WTC11 (cell line): ENCODE results near the gene TANC1. TPM values are rescaled to one million over a fixed set of nuclear protein-coding genes. Genes with fewer than 3 reads are reported as not detected.

Source experiments
- ATAC-seq: fragments of 200-7000 bp; cut with Tn5 transposase; 2 replicates; pipeline ENCODE4 v1.10.0; 2021; ENCODE audit warnings: mild to moderate bottlenecking, moderate library complexity
- CTCF ChIA-PET: fragments of 300-600 bp; sonication (Branson Sonifier 250); formaldehyde crosslinking; loops from one replicate; lab custom pipeline; 2021; ENCODE audit warnings: antibody characterized with exemption; lab: Charles Lee
- POLR2A ChIA-PET: fragments of 350-600 bp; sonication (Branson Sonifier 250); formaldehyde crosslinking; loops from one replicate; lab custom pipeline; 2021; ENCODE audit warnings: antibody characterized with exemption; lab: Charles Lee
- DNase-seq: peaks from one replicate; pipeline ENCODE4 v3.0.0; 2021; ENCODE audit warnings: low spot score
- H3K27ac Mint-ChIP-seq: 2 replicates; pipeline ENCODE4 v1.8.0; 2021; ENCODE audit warnings: mixed read lengths
- H3K27me3 Mint-ChIP-seq: 2 replicates; pipeline ENCODE4 v1.8.0; 2021; ENCODE audit warnings: low read depth, mild to moderate bottlenecking, moderate library complexity, mixed read lengths
- H3K36me3 Mint-ChIP-seq: 2 replicates; pipeline ENCODE4 v1.8.0; 2021; ENCODE audit warnings: mixed read lengths
- H3K4me1 Mint-ChIP-seq: 2 replicates; pipeline ENCODE4 v1.8.0; 2022; ENCODE audit warnings: mixed read lengths
- H3K4me3 Mint-ChIP-seq: 2 replicates; pipeline ENCODE4 v1.8.0; 2021; ENCODE audit warnings: mild to moderate bottlenecking, moderate library complexity, mixed read lengths
- H3K9me3 Mint-ChIP-seq: 2 replicates; pipeline ENCODE4 v1.8.0; 2021; ENCODE audit warnings: mixed read lengths
- E2F5 ChIP-seq: sonication (generic); formaldehyde crosslinking; IDR thresholded peaks from 2 replicates; pipeline ENCODE4 v1.8.1; 2022; ENCODE audit warnings: mild to moderate bottlenecking, moderate library complexity, missing genetic modification reagents
- ERG ChIP-seq: fragments of 250-450 bp; sonication (Bioruptor Pico); IDR thresholded peaks from 2 replicates; pipeline ENCODE4 v1.8.0; 2021; ENCODE audit warnings: mild to moderate bottlenecking
- ESRRA ChIP-seq: sonication (generic); formaldehyde crosslinking; IDR thresholded peaks from 2 replicates; pipeline ENCODE4 v1.8.1; 2022; ENCODE audit warnings: mild to moderate bottlenecking, missing genetic modification reagents, borderline replicate concordance
- ETV6 ChIP-seq: sonication (generic); formaldehyde crosslinking; IDR thresholded peaks from 2 replicates; pipeline ENCODE4 v1.8.1; 2022; ENCODE audit warnings: mild to moderate bottlenecking, missing genetic modification reagents
- IRF1 ChIP-seq: sonication (generic); formaldehyde crosslinking; IDR thresholded peaks from 2 replicates; pipeline ENCODE4 v1.8.0; 2023; ENCODE audit warnings: missing genetic modification reagents
- JAZF1 ChIP-seq: fragments of 250-450 bp; sonication (Bioruptor Pico); IDR thresholded peaks from 2 replicates; pipeline ENCODE4 v1.9.0; 2021; ENCODE audit warnings: moderate library complexity, mild to moderate bottlenecking, inconsistent platforms
- MYBL2 ChIP-seq: sonication (generic); formaldehyde crosslinking; IDR thresholded peaks from 2 replicates; pipeline ENCODE4 v1.8.1; 2023; ENCODE audit warnings: mild to moderate bottlenecking, moderate library complexity, missing genetic modification reagents
- PRDM15 ChIP-seq: sonication (generic); formaldehyde crosslinking; IDR thresholded peaks from 2 replicates; pipeline ENCODE4 v1.8.0; 2022; ENCODE audit warnings: missing genetic modification reagents
- PREB ChIP-seq: sonication (generic); formaldehyde crosslinking; IDR thresholded peaks from 2 replicates; pipeline ENCODE4 v1.8.1; 2022; ENCODE audit warnings: mild to moderate bottlenecking, missing genetic modification reagents, moderate library complexity, borderline replicate concordance
- SMAD4 ChIP-seq: sonication (generic); formaldehyde crosslinking; IDR thresholded peaks from 2 replicates; pipeline ENCODE4 v1.8.0; 2022; ENCODE audit warnings: mild to moderate bottlenecking, missing genetic modification reagents
- USF1 ChIP-seq: sonication (generic); formaldehyde crosslinking; IDR thresholded peaks from 2 replicates; pipeline ENCODE4 v1.8.0; 2022; ENCODE audit warnings: mild to moderate bottlenecking, missing genetic modification reagents
- ZNF121 ChIP-seq: sonication (generic); formaldehyde crosslinking; IDR thresholded peaks from 2 replicates; pipeline ENCODE4 v1.8.0; 2023; ENCODE audit warnings: missing genetic modification reagents
- ZNF138 ChIP-seq: sonication (generic); formaldehyde crosslinking; conservative IDR thresholded peaks from 2 replicates; pipeline ENCODE4 v1.8.1; 2022; ENCODE audit warnings: mild to moderate bottlenecking, moderate library complexity, missing genetic modification reagents
- ZNF232 ChIP-seq: sonication (generic); formaldehyde crosslinking; IDR thresholded peaks from 2 replicates; pipeline ENCODE4 v1.8.0; 2022; ENCODE audit warnings: mild to moderate bottlenecking, missing genetic modification reagents
- ZNF423 ChIP-seq: fragments of 250-450 bp; sonication (Bioruptor Pico); IDR thresholded peaks from 2 replicates; pipeline ENCODE4 v2.1.2; 2022; ENCODE audit warnings: mild to moderate bottlenecking, moderate library complexity
- total RNA-seq: library from RNA; stranded (reverse); gene quantifications from 3 replicates; pipeline ENCODE4 v1.2.3, GENCODE V29; 2021

Gene TANC1
- total RNA-seq, 1 experiment from 2014 or later: 11.6 TPM

GRCh38 chr2:158967731-158968395, 577 bp upstream of the TANC1 start:
- POLR2A ChIA-PET: interaction anchor here (0.6 to 1.2 kb wide), 4 partner anchors 10 to 98 kb away, joined by 4 to 5 read pairs (median 4); no protein-coding TSS in a partner anchor
- H3K27me3 Mint-ChIP-seq: peaks cover 58% of the 10 kb centered on the region
- H3K4me1 Mint-ChIP-seq: peaks cover 29% of the 10 kb centered on the region
- H3K27ac Mint-ChIP-seq: 0 out of 2 replicates have a peak overlapping the region, but pooled peaks have one; percentile 53
- TF ChIP-seq ERG (CRISPR knock-in tag) (no peak), MYBL2 (0 out of 2 replicates have a peak, but pooled peaks have one; percentile 13), PRDM15 (peak; percentile 73; the same call in 1 of the 2 replicates)
- CTCF ChIA-PET: interaction anchor here (1.1 to 3.2 kb wide), 4 partner anchors 11 to 214 kb away, joined by 3 to 16 read pairs (median 4); no protein-coding TSS in a partner anchor
- peak; percentile 58 for DNase-seq
- peak overlapping the region; percentile 91 for H3K4me3 Mint-ChIP-seq
- H3K9me3 Mint-ChIP-seq: no peaks in the 10 kb centered on the region
- ATAC-seq: peak; percentile 59
- H3K36me3 Mint-ChIP-seq: no peaks in the 10 kb centered on the region

GRCh38 chr2:158969162-158969714, 798 bp downstream of the TANC1 start:
- Mint-ChIP-seq H3K27me3 (peaks cover 59% of the 10 kb centered on the region), H3K27ac (no peak overlapping the region), H3K9me3 (no peaks in the 10 kb centered on the region), H3K36me3 (no peaks in the 10 kb centered on the region), H3K4me3 (peak overlapping the region; percentile 91), H3K4me1 (peaks cover 29% of the 10 kb centered on the region)
- CTCF ChIA-PET: interaction anchor here (0.9 to 3.2 kb wide), 8 partner anchors 10 to 215 kb away, joined by 3 to 16 read pairs (median 5); no protein-coding TSS in a partner anchor
- no peak for DNase-seq
- no peak for ATAC-seq
- no peak for TF ChIP-seq ZNF121 (CRISPR knock-in tag)
- no peak for TF ChIP-seq E2F5 (CRISPR knock-in tag)
- TF ChIP-seq ESRRA (CRISPR knock-in tag): no peak
- 0 out of 2 replicates have a peak, but pooled peaks have one; percentile 29 for TF ChIP-seq ZNF423 (CRISPR knock-in tag)
- TF ChIP-seq PREB (CRISPR knock-in tag): no peak
- POLR2A ChIA-PET: interaction anchor here (0.6 to 1.2 kb wide), 4 partner anchors 8 to 438 kb away, joined by 4 to 9 read pairs (median 5); no protein-coding TSS in a partner anchor

- Mint-ChIP-seq H3K27me3 (peaks cover 59% of the 10 kb centered on the region), H3K27ac (no peak overlapping the region)
- ATAC-seq: peak; percentile 12
- TF ChIP-seq ERG (CRISPR knock-in tag): no peak
- TF ChIP-seq ZNF232 (CRISPR knock-in tag): no peak
- TF ChIP-seq USF1 (CRISPR knock-in tag): no peak
- no peak for TF ChIP-seq IRF1
- no peak for TF ChIP-seq ZNF138 (CRISPR knock-in tag)
- no peak for TF ChIP-seq SMAD4 (CRISPR knock-in tag)
- TF ChIP-seq JAZF1: no peak
- TF ChIP-seq ETV6 (CRISPR knock-in tag): 0 out of 2 replicates have a peak, but pooled peaks have one; percentile 34
Observed at GRCh38 chr2:158969715-158970240, 1.3 kb downstream of the TANC1 start.

More at GRCh38 chr2:158969715-158970240, 1.3 kb downstream of the TANC1 start:
- Mint-ChIP-seq H3K4me1 (peaks cover 29% of the 10 kb centered on the region), H3K36me3 (no peaks in the 10 kb centered on the region), H3K4me3 (peak overlapping the region; percentile 91), H3K9me3 (no peaks in the 10 kb centered on the region)
- CTCF ChIA-PET: interaction anchor here (0.9 to 1.2 kb wide), 4 partner anchors 9 to 149 kb away, joined by 4 to 7 read pairs (median 5); no protein-coding TSS in a partner anchor
- peak; percentile 44 for DNase-seq
- POLR2A ChIA-PET: interaction anchor here (0.6 kb wide), 1 partner anchor 437 kb away, joined by 9 read pairs; no protein-coding TSS in a partner anchor
